CD4-positive, alpha-beta T cell treated with Interferon alpha-2 for 1 hour (primary cell): Measurements from ENCODE around the gene PTPRN2.
"Not testable (repeated sequence)": the region's sequence is repeated elsewhere in the genome, so short reads cannot be mapped to it uniquely, and the experiment has no call there.

ENCODE experiments used
- DNase-seq, 2 donors: peaks; one replicate each; pipeline ENCODE4 v3.0.0-alpha.2; 2020 to 2022

PTPRN2 gene

DNA sequence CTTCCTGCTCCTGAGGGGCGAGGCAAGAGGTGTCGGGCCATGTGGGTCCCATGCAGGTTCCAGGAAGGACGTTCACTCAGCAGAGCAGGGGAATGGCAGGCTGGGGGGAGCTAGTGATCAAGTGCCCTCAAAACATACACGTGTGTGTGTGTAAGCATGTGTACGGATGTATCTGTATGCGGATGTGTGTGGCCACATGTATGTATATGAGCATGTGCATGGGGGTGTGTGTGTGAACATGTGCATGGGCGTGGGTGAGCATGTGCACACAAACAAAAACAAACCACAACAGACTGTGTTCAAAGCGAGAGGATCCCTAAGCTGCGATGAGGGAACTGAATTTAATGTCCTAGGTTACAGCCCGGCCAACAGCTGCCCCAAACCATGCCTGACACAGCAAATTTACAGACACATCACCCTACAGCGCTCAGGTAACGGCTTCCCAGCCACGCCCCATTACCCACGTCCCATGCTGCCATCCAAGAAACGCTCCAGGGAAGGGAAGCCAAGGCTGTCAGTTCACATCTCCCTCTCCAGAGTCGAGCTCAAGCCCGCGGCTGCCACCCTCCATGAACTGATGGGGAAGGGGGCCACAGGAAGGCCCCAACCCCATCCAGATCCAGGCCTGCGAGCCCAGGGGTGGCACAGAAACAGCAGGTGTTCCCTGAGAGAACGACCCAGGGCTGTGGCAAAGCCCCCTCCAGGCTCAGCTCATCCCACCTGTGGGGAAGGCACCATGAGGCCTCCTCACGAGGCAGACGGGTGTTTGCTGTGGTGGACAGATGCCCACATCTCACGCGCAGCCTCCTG, 56.6 kb downstream of the PTPRN2 start:
- DNase-seq = no peak

GRCh38 chr7:158529181-158530096, 58.2 kb downstream of the PTPRN2 start:
- no peak for DNase-seq

DNA sequence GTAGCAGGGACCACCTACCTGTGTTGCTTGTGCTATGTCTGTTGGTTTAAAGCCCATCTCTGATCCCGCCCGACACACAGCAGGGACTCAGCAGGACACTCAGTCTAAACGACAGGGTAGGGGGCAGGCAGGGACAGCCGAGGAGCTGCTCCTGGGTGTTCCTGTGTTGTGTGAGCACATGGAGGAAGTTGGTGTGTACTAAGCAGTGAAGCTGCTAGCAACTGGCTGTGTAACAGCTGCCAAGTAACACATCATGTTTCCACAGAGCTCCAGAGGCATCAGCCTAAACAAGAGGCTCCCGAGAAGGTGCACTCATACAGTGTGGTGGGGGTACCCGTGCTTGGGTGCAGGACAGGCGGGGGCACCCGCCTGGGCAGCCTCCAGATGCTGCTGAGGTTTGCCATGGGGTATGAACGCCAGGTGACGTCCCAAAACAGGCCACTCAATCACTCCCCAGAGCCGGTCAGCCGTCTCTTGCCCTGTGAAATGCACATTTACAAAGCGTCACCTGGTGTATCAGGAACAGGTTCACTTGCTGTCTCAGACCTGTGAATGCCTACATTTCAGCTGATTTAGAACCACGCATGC, 59.6 kb downstream of the PTPRN2 start:
- DNase-seq = no peak

DNA sequence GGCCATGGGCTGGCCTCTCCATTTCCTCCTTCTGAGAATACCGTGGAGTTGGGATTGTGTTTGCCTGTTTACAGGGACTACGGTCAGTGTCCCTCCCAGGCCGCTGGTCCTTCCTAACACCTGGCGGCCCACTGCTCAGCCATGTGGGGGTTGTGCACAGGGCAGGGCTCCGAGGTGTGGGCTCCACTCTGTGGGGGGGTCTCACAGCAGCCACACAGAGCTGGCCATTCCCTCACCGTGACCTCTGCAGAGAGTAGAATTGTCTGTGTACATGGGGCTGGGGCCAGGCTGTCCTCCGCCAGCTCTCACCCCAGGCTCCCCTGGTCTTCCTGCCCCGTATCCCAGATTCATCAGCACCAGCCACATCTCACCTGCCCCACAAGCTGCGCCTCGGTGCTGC, 60.1 kb downstream of the PTPRN2 start:
- DNase-seq = no peak

GRCh38 chr7:158527038-158527437, 60.6 kb downstream of the PTPRN2 start:
- DNase-seq = no peak

GRCh38 chr7:158526531-158526930, 61.1 kb downstream of the PTPRN2 start:
- no peak for DNase-seq

DNA sequence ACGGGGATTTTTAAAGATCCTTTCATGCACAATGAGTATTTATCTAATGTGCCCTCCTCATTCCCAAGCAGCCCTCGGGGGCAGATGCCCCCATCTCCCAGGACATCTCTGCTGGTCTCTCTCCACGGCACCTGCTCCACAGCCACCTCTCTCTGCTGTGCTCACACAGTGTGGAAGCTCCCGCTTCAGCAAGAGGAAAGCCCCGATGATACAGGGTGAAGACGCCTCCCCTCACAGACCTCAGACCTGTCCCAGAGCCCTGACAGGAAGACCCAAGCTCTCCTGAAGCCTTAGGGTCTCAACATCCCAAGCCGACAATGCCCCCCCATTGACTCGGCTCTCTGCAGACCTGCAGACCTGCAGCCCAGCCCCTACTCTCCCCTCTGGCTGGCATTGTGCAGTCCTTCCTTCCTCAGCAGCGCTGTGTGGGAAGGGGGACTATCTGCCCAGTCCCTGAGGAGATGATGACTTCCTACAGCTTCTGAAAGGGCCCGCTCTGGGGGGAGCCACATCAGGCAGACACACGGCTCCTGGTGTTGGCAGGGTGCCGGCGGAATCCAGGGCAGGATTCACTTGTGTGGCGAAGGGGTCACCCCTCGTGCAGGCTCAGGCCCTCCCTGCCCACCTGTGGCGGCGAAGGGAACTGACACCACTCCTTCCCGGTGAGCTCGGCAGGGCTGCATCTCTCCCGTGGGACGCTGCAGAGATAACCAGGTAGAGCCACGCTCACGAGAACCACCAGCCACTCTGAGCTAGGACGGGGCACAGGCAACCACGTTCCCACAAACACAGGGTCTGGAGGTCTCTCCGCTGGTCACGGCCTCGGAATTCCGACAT, 61.8 kb downstream of the PTPRN2 start:
- DNase-seq = no peak

GRCh38 chr7:158524749-158525635, 62.6 kb downstream of the PTPRN2 start:
- no peak for DNase-seq

- not testable (repeated sequence) for DNase-seq
These were observed 63.3 kb downstream of the PTPRN2 start for GRCh38 chr7:158524286-158524685.

DNA sequence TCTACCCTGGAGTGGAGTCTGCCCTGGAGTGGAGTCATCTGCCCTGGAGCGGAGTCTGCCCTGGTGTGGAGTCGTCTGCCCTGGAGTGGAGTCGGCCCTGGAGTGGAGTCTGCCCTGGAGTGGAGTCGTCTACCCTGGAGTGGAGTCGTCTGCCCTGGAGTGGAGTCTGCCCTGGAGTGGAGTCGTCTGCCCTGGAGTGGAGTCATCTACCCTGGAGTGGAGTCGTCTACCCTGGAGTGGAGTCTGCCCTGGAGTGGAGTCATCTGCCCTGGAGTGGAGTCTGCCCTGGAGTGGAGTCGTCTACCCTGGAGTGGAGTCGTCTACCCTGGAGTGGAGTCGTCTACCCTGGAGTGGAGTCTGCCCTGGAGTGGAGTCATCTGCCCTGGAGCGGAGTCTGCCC, 63.7 kb downstream of the PTPRN2 start:
- not testable (repeated sequence) for DNase-seq

DNA sequence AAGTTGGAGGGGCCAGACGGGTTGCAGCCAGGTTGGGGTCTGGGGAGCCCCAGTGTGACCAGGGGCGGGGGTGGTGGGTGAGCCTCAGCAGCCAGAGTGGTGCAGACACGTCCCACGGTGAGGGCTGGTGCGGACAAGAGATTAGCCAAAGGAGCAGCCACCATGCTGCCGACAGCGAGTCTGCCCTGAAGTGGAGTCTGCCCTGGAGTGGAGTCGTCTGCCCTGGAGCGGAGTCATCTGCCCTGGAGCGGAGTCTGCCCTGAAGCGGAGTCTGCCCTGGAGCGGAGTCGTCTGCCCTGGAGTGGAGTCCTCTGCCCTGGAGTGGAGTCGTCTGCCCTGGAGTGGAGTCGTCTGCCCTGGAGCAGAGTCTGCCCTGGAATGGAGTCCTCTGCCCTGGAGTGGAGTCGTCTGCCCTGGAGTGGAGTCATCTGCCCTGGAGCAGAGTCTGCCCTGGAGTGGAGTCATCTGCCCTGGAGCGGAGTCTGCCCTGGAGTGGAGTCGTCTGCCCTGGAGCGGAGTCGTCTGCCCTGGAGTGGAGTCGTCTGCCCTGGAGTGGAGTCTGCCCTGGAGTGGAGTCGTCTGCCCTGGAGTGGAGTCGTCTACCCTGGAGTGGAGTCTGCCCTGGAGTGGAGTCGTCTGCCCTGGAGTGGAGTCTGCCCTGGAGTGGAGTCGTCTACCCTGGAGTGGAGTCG, 64.3 kb downstream of the PTPRN2 start:
- DNase-seq = not testable (repeated sequence)

GRCh38 chr7:158521795-158522194, 65.8 kb downstream of the PTPRN2 start:
- DNase-seq = not testable (repeated sequence)

GRCh38 chr7:158520825-158521224, 66.8 kb downstream of the PTPRN2 start:
- no peak for DNase-seq

DNA sequence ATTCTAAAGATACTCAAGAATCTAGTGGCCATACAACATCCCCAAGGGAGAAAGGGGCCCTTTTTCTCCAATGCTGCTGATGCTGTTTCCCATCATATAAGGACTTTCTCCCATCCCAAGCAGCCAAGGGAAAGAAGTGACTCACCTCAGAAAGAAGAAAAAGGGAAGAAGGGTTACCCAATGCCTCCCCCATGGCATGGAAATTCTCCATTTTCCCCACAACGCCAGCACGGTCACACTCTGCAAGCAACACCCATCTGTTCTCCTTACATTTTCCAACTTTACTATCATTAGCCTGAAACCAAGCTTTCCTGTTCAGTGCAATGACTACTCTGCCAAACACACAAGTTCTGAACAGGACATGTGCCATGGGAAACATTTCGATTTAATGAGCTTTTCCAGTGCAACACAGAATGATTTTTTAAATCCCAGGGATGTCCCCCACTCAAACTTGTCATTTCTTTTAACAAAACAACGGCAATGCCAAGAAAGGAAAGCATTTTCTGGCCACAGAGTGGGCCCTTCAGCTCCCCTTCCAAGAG, 67.9 kb downstream of the PTPRN2 start:
- no peak for DNase-seq

DNA sequence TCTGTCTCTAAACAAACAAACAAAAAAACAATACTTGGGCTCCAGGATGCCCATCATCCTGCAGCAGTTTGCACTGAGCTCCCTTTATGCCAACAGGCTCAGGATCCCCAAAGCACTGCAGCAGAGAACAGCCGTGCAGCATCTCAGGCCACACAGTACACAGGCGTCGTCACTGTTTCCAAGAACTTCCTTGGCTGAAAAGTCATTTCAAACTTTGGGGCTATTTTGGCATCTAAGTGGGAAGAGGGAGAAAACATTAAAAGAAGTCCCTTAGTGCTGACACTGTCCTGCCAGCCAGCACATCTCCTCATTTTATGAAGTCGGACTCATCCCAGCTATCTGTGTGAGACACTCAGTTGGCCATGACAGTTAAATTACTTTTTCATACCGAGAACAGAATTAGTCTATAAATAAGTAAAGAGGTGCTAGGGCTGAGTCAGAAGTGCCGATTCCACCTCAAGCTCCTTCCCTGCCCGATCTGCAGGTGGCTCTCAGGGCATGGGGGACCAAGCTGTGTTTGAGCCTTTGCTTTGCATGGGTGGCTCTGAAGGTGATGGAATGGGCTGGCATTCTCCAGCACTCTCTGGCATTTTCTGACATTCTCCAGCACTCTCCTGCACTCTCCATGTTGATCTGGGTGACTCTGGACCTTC, 68.5 kb downstream of the PTPRN2 start:
- DNase-seq = no peak

DNA sequence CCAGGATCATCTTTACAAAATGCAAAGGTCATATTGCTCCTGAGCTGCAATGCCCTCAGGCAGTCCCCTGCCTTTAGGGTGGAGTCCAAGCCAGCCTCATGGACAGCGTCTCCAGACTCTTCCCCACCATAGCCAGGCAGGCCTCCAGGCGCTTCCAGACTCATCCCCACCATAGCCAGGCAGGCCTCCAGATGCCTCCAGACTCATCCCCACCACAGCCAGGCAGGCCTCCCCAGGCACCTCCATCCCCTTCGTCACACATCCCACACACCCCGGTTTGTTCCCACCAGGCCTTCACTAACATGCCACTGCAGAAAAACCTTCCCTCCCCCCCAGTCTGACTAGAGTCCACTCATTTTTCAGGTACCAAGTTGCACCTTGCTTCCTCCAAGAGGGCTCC, 70.1 kb downstream of the PTPRN2 start:
- DNase-seq = no peak

- no peak for DNase-seq
These were observed 70.6 kb downstream of the PTPRN2 start for GRCh38 chr7:158517072-158517471.

- no peak for DNase-seq
These were observed 71.1 kb downstream of the PTPRN2 start for GRCh38 chr7:158516524-158516923.

GRCh38 chr7:158512869-158513268, 74.8 kb downstream of the PTPRN2 start:
- no peak for DNase-seq

DNA sequence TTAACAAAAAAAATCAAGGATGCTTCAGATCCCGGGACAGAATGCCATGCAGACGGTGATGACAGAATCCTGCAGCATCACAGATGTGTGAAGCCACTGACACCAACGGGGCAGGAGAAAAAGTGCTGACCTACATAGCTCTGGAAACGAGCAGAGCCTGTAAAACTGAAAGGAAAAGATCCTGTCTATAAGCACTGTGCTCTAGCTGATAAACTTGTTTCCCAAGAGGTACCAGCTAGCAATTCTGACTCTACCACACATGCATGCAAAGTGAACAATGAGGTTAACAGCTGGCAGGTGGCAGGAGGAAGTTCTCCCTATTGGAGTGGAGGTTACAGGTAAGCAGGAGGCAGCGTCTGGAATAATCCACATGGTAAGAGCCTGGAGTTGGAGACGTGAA, 75.6 kb downstream of the PTPRN2 start:
- DNase-seq = no peak
